ENCODE data around the gene SMTN.
"Not testable (repeated sequence)": the region's sequence is repeated elsewhere in the genome, so short reads cannot be mapped to it uniquely, and the experiment has no call there.

SMTN gene

DNA sequence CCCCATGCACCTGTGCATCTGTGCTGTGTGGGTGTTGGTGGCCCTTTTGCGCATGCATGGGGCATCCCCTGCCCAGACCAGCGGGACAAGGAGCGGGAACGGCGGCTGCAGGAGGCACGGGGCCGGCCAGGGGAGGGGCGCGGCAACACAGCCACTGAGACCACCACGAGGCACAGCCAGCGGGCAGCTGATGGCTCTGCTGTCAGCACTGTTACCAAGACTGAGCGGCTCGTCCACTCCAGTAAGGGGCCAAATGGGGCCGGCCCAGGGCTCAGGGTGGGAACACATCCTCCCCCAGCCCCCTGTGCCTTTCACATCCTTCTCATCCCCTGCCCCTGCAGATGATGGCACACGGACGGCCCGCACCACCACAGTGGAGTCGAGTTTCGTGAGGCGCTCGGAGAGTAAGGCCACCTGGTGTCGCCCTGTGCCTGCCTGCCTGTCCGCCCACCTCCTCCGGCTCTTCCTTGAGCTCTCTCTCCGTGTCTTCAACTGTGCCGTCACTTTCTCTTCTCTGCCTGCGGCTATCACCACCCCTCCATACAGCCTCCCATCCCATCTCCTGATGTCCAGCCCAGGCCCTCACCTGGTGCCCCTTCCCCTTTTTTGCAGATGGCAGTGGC is 15.7 kb downstream of the SMTN start:
- no peak for DNase-seq
- Histone ChIP-seq H3K4me1 (ENCODE audit: control extremely low read depth in 1 of 4, control insufficient read depth in 4 of 4, insufficient read depth in 4 of 4, low read length in 3 of 4) (no peaks in the 10 kb centered on the region), H3K4me3 (ENCODE audit: control insufficient read depth in 1 of 7, extremely low read depth in 1 of 7, insufficient read depth in 4 of 7, low read depth in 2 of 7, low read length in 6 of 7) (no peak overlapping the region), H3K9me3 (ENCODE audit: control extremely low read depth in 1 of 5, control insufficient read depth in 4 of 5, insufficient read depth in 2 of 5, low read depth in 1 of 5, low read length in 4 of 5) (no peaks in the 10 kb centered on the region), H3K27me3 (replicated peaks in 2 of 5; ENCODE audit: control insufficient read depth in 4 of 5, insufficient read depth in 5 of 5, low read length in 4 of 5) (no peaks in the 10 kb centered on the region), H3K36me3 (ENCODE audit: control insufficient read depth in 4 of 4, insufficient read depth in 4 of 4, low read length in 3 of 4) (peaks cover 0 to 47% (median 16%) of the 10 kb centered on the region in 4 experiments), H3K27ac (ENCODE audit: insufficient read depth in 1 of 2, low read depth in 1 of 2, low read length in 2 of 2, poor library complexity in 1 of 2, severe bottlenecking in 2 of 2) (no peak overlapping the region)
- ChIA-PET CTCF (interaction anchor here (0.6 to 1.8 kb wide), 5 partner anchors 9 to 134 kb away, joined by 3 to 9 read pairs (median 7); no protein-coding TSS in a partner anchor), POLR2A (no interaction called here)
- over 99% methylated on average over 25 of the region's 27 CpGs for WGBS (ENCODE audit: insufficient coverage)

DNA sequence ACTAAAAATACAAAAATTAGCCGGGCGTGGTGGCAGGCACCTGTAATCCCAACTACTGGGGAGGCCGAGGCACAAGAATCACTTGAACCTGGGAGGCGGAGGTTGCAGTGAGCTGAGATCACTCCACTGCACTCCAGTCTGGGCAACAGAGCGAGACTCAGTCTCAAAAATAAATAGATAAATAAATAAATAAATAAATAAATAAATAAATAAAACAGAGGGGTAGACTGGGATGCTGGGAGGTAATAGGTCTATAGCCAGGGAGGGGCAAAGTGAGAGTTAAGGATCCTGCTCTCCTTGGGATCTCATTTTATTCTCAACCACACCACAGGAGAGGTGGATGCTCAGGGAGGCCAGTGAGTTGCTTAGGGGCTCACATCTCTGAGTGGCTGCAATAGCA is 16.4 kb downstream of the SMTN start:
- H3K36me3 ChIP-seq (ENCODE audit: control insufficient read depth in 4 of 4, insufficient read depth in 4 of 4, low read length in 3 of 4), result peaks cover 0 to 48% (median 15%) of the 10 kb centered on the region in 4 experiments
- H3K4me3 ChIP-seq (ENCODE audit: control insufficient read depth in 1 of 7, extremely low read depth in 1 of 7, insufficient read depth in 4 of 7, low read depth in 2 of 7, low read length in 6 of 7); H3K27ac ChIP-seq (ENCODE audit: insufficient read depth in 1 of 2, low read depth in 1 of 2, low read length in 2 of 2, poor library complexity in 1 of 2, severe bottlenecking in 2 of 2); POLR2A ChIA-PET; H3K27me3 ChIP-seq (replicated peaks in 2 of 5; ENCODE audit: control insufficient read depth in 4 of 5, insufficient read depth in 5 of 5, low read length in 4 of 5); H3K9me3 ChIP-seq (ENCODE audit: control extremely low read depth in 1 of 5, control insufficient read depth in 4 of 5, insufficient read depth in 2 of 5, low read depth in 1 of 5, low read length in 4 of 5); CTCF ChIA-PET; DNase-seq; H3K4me1 ChIP-seq (ENCODE audit: control extremely low read depth in 1 of 4, control insufficient read depth in 4 of 4, insufficient read depth in 4 of 4, low read length in 3 of 4): not testable (repeated sequence)
- WGBS (ENCODE audit: insufficient coverage), result no CpG with 5 or more reads among the region's 5 CpGs

DNA sequence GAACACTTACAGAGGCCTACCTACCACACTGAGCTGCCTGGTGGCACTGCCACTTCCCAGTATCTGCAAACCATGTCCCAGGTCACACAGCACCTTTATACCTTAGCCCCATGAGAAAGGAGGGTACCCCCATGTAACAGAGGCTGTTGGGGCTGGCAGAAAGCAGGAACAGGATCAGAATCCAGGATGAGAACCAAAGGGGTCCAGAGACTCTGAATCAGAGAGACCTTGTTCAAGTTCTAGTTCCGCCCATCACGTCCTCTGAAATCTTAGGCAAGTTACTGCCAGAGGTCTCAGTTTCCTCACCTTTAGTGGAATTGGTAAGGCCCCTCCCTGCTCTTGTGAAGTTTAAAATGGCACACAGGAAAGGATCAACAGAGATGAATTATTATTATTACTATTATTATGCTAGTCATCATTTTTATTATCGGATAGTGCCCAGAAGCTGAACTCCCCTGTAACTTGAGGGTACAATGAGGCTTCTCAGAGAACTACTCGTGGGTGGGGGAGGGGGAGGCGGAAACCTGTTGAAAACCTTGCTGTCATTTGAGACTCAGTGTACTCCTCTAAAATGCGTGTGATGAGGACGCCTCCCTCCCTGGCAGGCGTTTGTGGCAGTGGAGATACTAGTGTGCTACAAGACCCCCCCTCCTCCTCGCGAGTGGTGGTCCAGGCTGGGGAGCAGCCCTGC is 17.0 kb downstream of the SMTN start:
- ChIA-PET CTCF (no interaction called here), POLR2A (no interaction called here)
- Histone ChIP-seq H3K27ac (ENCODE audit: insufficient read depth in 1 of 2, low read depth in 1 of 2, low read length in 2 of 2, poor library complexity in 1 of 2, severe bottlenecking in 2 of 2) (no peak overlapping the region), H3K4me3 (ENCODE audit: control insufficient read depth in 1 of 7, extremely low read depth in 1 of 7, insufficient read depth in 4 of 7, low read depth in 2 of 7, low read length in 6 of 7) (no peak overlapping the region), H3K27me3 (replicated peaks in 2 of 5; ENCODE audit: control insufficient read depth in 4 of 5, insufficient read depth in 5 of 5, low read length in 4 of 5) (no peaks in the 10 kb centered on the region), H3K4me1 (ENCODE audit: control extremely low read depth in 1 of 4, control insufficient read depth in 4 of 4, insufficient read depth in 4 of 4, low read length in 3 of 4) (no peaks in the 10 kb centered on the region), H3K9me3 (ENCODE audit: control extremely low read depth in 1 of 5, control insufficient read depth in 4 of 5, insufficient read depth in 2 of 5, low read depth in 1 of 5, low read length in 4 of 5) (no peaks in the 10 kb centered on the region), H3K36me3 (ENCODE audit: control insufficient read depth in 4 of 4, insufficient read depth in 4 of 4, low read length in 3 of 4) (peaks cover 0 to 46% (median 15%) of the 10 kb centered on the region in 4 experiments)
- no peak for DNase-seq
- WGBS (ENCODE audit: insufficient coverage), result 94% methylated on average over 8 of the region's 10 CpGs

DNA sequence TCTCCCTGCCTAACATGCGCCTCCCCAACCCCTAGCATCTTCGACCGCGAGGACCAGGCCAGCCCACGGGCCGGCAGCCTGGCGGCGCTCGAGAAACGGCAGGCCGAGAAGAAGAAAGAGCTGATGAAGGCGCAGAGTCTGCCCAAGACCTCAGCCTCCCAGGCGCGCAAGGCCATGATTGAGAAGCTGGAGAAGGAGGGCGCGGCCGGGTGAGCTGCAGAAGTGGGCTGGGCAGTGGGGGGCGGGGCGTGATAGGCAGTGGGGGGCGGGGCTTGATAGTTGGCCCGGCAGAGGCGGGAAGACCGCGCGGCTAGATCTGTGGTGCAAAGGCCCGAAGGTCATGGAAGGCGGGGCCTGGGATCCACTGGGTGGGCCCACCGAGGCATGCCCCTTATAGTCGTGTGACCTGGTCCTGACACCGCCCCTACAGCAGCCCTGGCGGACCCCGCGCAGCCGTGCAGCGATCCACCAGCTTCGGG is 17.6 kb downstream of the SMTN start:
- H3K4me3 ChIP-seq (ENCODE audit: control insufficient read depth in 1 of 7, extremely low read depth in 1 of 7, insufficient read depth in 4 of 7, low read depth in 2 of 7, low read length in 6 of 7), result no peak overlapping the region
- H3K27me3 ChIP-seq (replicated peaks in 2 of 5; ENCODE audit: control insufficient read depth in 4 of 5, insufficient read depth in 5 of 5, low read length in 4 of 5), result no peaks in the 10 kb centered on the region
- POLR2A ChIA-PET, result interaction anchor here (0.6 kb wide), 1 partner anchor 728 kb away, joined by 3 read pairs; no protein-coding TSS in a partner anchor
- no peak overlapping the region for H3K27ac ChIP-seq (ENCODE audit: insufficient read depth in 1 of 2, low read depth in 1 of 2, low read length in 2 of 2, poor library complexity in 1 of 2, severe bottlenecking in 2 of 2)
- WGBS (ENCODE audit: insufficient coverage), result 93% methylated on average over 25 of the region's 36 CpGs
- DNase-seq, result no peak
- H3K4me1 ChIP-seq (ENCODE audit: control extremely low read depth in 1 of 4, control insufficient read depth in 4 of 4, insufficient read depth in 4 of 4, low read length in 3 of 4), result peaks cover 0 to under 1% (median 0%) of the 10 kb centered on the region in 4 experiments
- H3K36me3 ChIP-seq (ENCODE audit: control insufficient read depth in 4 of 4, insufficient read depth in 4 of 4, low read length in 3 of 4), result peaks cover 0 to 44% (median 15%) of the 10 kb centered on the region in 4 experiments
- no peaks in the 10 kb centered on the region for H3K9me3 ChIP-seq (ENCODE audit: control extremely low read depth in 1 of 5, control insufficient read depth in 4 of 5, insufficient read depth in 2 of 5, low read depth in 1 of 5, low read length in 4 of 5)
- CTCF ChIA-PET, result interaction anchor here (0.9 to 1.1 kb wide), 2 partner anchors 15 to 19 kb away, joined by 3 read pairs; no protein-coding TSS in a partner anchor

DNA sequence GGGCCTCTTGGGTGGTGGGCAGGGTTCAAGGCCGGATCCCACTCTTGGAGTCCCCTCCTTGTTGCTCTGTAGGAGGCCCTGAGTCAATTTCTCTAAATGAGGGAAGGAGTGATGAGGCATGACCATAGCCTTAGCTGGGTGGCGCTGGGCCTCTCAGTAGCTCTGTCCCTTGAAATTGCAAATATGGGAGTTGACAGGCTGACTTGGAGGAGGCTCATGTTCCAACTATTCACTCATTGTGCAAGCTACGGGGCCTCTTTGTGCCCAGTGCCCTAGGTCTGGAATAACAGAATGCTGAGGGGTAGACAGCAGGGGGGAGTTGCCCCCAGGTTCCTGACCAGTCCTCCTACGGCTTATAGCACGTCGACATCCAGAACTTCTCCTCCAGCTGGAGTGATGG is 18.3 kb downstream of the SMTN start:
- Histone ChIP-seq H3K4me3 (ENCODE audit: control insufficient read depth in 1 of 7, extremely low read depth in 1 of 7, insufficient read depth in 4 of 7, low read depth in 2 of 7, low read length in 6 of 7) (no peak overlapping the region), H3K9me3 (ENCODE audit: control extremely low read depth in 1 of 5, control insufficient read depth in 4 of 5, insufficient read depth in 2 of 5, low read depth in 1 of 5, low read length in 4 of 5) (no peaks in the 10 kb centered on the region), H3K27ac (ENCODE audit: insufficient read depth in 1 of 2, low read depth in 1 of 2, low read length in 2 of 2, poor library complexity in 1 of 2, severe bottlenecking in 2 of 2) (no peak overlapping the region), H3K4me1 (ENCODE audit: control extremely low read depth in 1 of 4, control insufficient read depth in 4 of 4, insufficient read depth in 4 of 4, low read length in 3 of 4) (peaks cover 0 to 3% (median 1%) of the 10 kb centered on the region in 4 experiments), H3K27me3 (replicated peaks in 2 of 5; ENCODE audit: control insufficient read depth in 4 of 5, insufficient read depth in 5 of 5, low read length in 4 of 5) (no peaks in the 10 kb centered on the region), H3K36me3 (ENCODE audit: control insufficient read depth in 4 of 4, insufficient read depth in 4 of 4, low read length in 3 of 4) (peaks cover 0 to 44% (median 15%) of the 10 kb centered on the region in 4 experiments)
- no peak for DNase-seq
- CTCF ChIA-PET, result interaction anchor here (0.6 to 1.1 kb wide), 3 partner anchors 16 to 159 kb away, joined by 3 read pairs; no protein-coding TSS in a partner anchor
- POLR2A ChIA-PET, result no interaction called here
- 94% methylated on average over 4 of the region's 6 CpGs for WGBS (ENCODE audit: insufficient coverage)

GRCh38 chr22:31099841-31100761 is 19.0 kb downstream of the SMTN start:
- DNase-seq, result no peak
- H3K36me3 ChIP-seq (ENCODE audit: control insufficient read depth in 4 of 4, insufficient read depth in 4 of 4, low read length in 3 of 4), result peaks cover 0 to 40% (median 13%) of the 10 kb centered on the region in 4 experiments
- peaks cover 0 to 3% (median 1%) of the 10 kb centered on the region in 4 experiments for H3K4me1 ChIP-seq (ENCODE audit: control extremely low read depth in 1 of 4, control insufficient read depth in 4 of 4, insufficient read depth in 4 of 4, low read length in 3 of 4)
- CTCF ChIA-PET, result no interaction called here
- H3K27ac ChIP-seq (ENCODE audit: insufficient read depth in 1 of 2, low read depth in 1 of 2, low read length in 2 of 2, poor library complexity in 1 of 2, severe bottlenecking in 2 of 2), result no peak overlapping the region
- H3K9me3 ChIP-seq (ENCODE audit: control extremely low read depth in 1 of 5, control insufficient read depth in 4 of 5, insufficient read depth in 2 of 5, low read depth in 1 of 5, low read length in 4 of 5), result no peaks in the 10 kb centered on the region
- 96% methylated on average over 20 of the region's 34 CpGs for WGBS (ENCODE audit: insufficient coverage)
- POLR2A ChIA-PET, result no interaction called here
- no peak overlapping the region for H3K4me3 ChIP-seq (ENCODE audit: control insufficient read depth in 1 of 7, extremely low read depth in 1 of 7, insufficient read depth in 4 of 7, low read depth in 2 of 7, low read length in 6 of 7)
- H3K27me3 ChIP-seq (replicated peaks in 2 of 5; ENCODE audit: control insufficient read depth in 4 of 5, insufficient read depth in 5 of 5, low read length in 4 of 5), result no peaks in the 10 kb centered on the region

Data from common myeloid progenitor, CD34-positive (primary cell).